ENCODE data around the gene SNRPA. TPM values are rescaled to one million over a fixed set of nuclear protein-coding genes. Genes with fewer than 3 reads are reported as not detected.
"Not testable (repeated sequence)": the region's sequence is repeated elsewhere in the genome, so short reads cannot be mapped to it uniquely, and the experiment has no call there.

The SNRPA gene
- total and polyA plus RNA-seq, 8 donors: 4.9 to 258 (median 58.8) TPM

- Histone ChIP-seq H3K4me1 (peaks cover 14 to 42% (median 30%) of the 10 kb centered on the region in 4 donors), H3K4me3 (no peak overlapping the region), H3K27me3 (no peaks in the 10 kb centered on the region), H3K9me3 (no peaks in the 10 kb centered on the region), H3K27ac (no peak overlapping the region), H3K36me3 (peaks cover 73 to 98% (median 85%) of the 10 kb centered on the region in 4 donors)
- intact Hi-C loops (cut with DNase I; ENCODE audit: low total_unique reads): no loop called here
- WGBS, 5 donors: 89 to 100% (median 97%) methylated on average over 4 of the region's 4 CpGs
- no peak for DNase-seq
- TF ChIP-seq POLR2A (IDR thresholded peaks at IDR 0.05): no peak
- TF ChIP-seq EP300 (IDR thresholded peaks at IDR 0.05): no peak
- TF ChIP-seq POLR2AphosphoS5 (IDR thresholded peaks at IDR 0.05): no peak
- no peak for TF ChIP-seq CTCF (IDR thresholded peaks at IDR 0.05)
Observed at GRCh38 chr19:40726279-40726678, 24.7 kb upstream of the SNRPA start.

GRCh38 chr19:40730065-40730464, 20.9 kb upstream of the SNRPA start:
- H3K4me3 ChIP-seq; DNase-seq; H3K9me3 ChIP-seq; intact Hi-C loops (cut with DNase I; ENCODE audit: low total_unique reads); H3K27ac ChIP-seq; H3K27me3 ChIP-seq: not testable (repeated sequence)
- peaks cover 92 to 100% (median 100%) of the 10 kb centered on the region in 4 donors for H3K36me3 ChIP-seq
- H3K4me1 ChIP-seq: peaks cover 0 to 12% (median 2%) of the 10 kb centered on the region in 4 donors
- WGBS, 5 donors: 83 to 93% (median 90%) methylated on average over 5 of the region's 5 CpGs

- H3K27ac ChIP-seq; H3K4me3 ChIP-seq; intact Hi-C loops (cut with DNase I; ENCODE audit: low total_unique reads); H3K9me3 ChIP-seq; DNase-seq; H3K27me3 ChIP-seq: not testable (repeated sequence)
- Histone ChIP-seq H3K36me3 (peaks cover 86 to 100% (median 100%) of the 10 kb centered on the region in 4 donors), H3K4me1 (peaks cover 0 to 19% (median 8%) of the 10 kb centered on the region in 4 donors)
- 91 to 98% (median 96%) methylated on average over 16 of the region's 16 CpGs for WGBS, 5 donors
Observed at GRCh38 chr19:40732304-40732703, 18.7 kb upstream of the SNRPA start.

GRCh38 chr19:40733149-40733548, 17.9 kb upstream of the SNRPA start:
- no peak for DNase-seq
- peaks cover 0 to 19% (median 8%) of the 10 kb centered on the region in 4 donors for H3K4me1 ChIP-seq
- peaks cover 82 to 100% (median 100%) of the 10 kb centered on the region in 4 donors for H3K36me3 ChIP-seq
- no peaks in the 10 kb centered on the region for H3K27me3 ChIP-seq
- no peak overlapping the region for H3K27ac ChIP-seq
- intact Hi-C loops (cut with DNase I; ENCODE audit: low total_unique reads): no loop called here
- WGBS, 5 donors: 91 to 95% (median 93%) methylated on average over 13 of the region's 13 CpGs
- no peaks in the 10 kb centered on the region for H3K9me3 ChIP-seq
- no peak overlapping the region for H3K4me3 ChIP-seq
- TF ChIP-seq EP300 (IDR thresholded peaks at IDR 0.05) (no peak), POLR2A (IDR thresholded peaks at IDR 0.05) (no peak), CTCF (IDR thresholded peaks at IDR 0.05) (no peak), POLR2AphosphoS5 (IDR thresholded peaks at IDR 0.05) (no peak)

- no peak for TF ChIP-seq CTCF (IDR thresholded peaks at IDR 0.05)
- peak in 1 of 3 donors; percentile 6 for TF ChIP-seq POLR2AphosphoS5 (IDR thresholded peaks at IDR 0.05)
Observed at GRCh38 chr19:40735013-40735771, 15.8 kb upstream of the SNRPA start.

More at GRCh38 chr19:40735013-40735771, 15.8 kb upstream of the SNRPA start:
- no peaks in the 10 kb centered on the region for H3K9me3 ChIP-seq
- 75 to 82% (median 77%) methylated on average over 11 of the region's 11 CpGs for WGBS, 5 donors
- H3K36me3 ChIP-seq: peaks cover 76 to 100% (median 100%) of the 10 kb centered on the region in 4 donors
- H3K4me1 ChIP-seq: peaks cover 0 to 23% (median 14%) of the 10 kb centered on the region in 4 donors
- peak overlapping the region in 4 of 5 donors; percentile 3 to 43 (median 28) for H3K27ac ChIP-seq
- no peak for DNase-seq
- H3K4me3 ChIP-seq: no peak overlapping the region
- intact Hi-C loops (cut with DNase I; ENCODE audit: low total_unique reads): no loop called here
- no peaks in the 10 kb centered on the region for H3K27me3 ChIP-seq
